Kidney (tissue), 14 donors: Measurements from ENCODE around the gene NALCN. TPM values are rescaled to one million over a fixed set of nuclear protein-coding genes. Genes with fewer than 3 reads are reported as not detected.

Source experiments
- DNase-seq, 5 donors: peaks; one replicate each; pipeline ENCODE4 v3.0.0-alpha.2; 2013 to 2020
- FAIRE-seq: peaks from 2 replicates; lab custom pipeline; 2012; peaks lifted over from hg19 to GRCh38; lab: Jason Lieb, UNC
- H3K27ac ChIP-seq, 2 donors: one replicate each; pipeline ENCODE4 v1.7.0; 2013; ENCODE audit warnings: low read depth in 2 of 2, low read length in 2 of 2, inconsistent platforms in 1 of 2
- H3K27me3 ChIP-seq: one replicate; pipeline ENCODE4 v1.7.1; 2013; ENCODE audit warnings: low read length, inconsistent platforms; ENCODE audit not compliant: control insufficient read depth, insufficient read depth
- H3K36me3 ChIP-seq, 3 donors: one replicate each; pipeline versions ENCODE4 v1.7.0 to v1.7.1; 2013; ENCODE audit warnings: low read length in 3 of 3, control low read depth in 1 of 3, inconsistent platforms in 1 of 3; ENCODE audit not compliant: insufficient read depth in 3 of 3, control insufficient read depth in 2 of 3
- H3K4me1 ChIP-seq, 3 donors: one replicate each; pipeline versions ENCODE4 v1.7.0 to v1.7.1; 2013; ENCODE audit warnings: low read length in 3 of 3, inconsistent platforms in 1 of 3, low read depth in 1 of 3; ENCODE audit not compliant: control insufficient read depth in 2 of 3, insufficient read depth in 2 of 3
- H3K4me3 ChIP-seq, 3 donors: one replicate each; pipeline versions ENCODE4 v1.7.0 to v1.8.1; 2013; ENCODE audit warnings: low read length in 3 of 3, control low read depth in 1 of 3, inconsistent platforms in 1 of 3
- H3K9ac ChIP-seq, 3 donors: one replicate each; pipeline versions ENCODE4 v1.7.0 to v1.7.1; 2013; ENCODE audit warnings: low read length in 3 of 3, control low read depth in 1 of 3, inconsistent platforms in 1 of 3
- H3K9me3 ChIP-seq, 3 donors: one replicate each; pipeline versions ENCODE4 v1.7.0 to v1.7.1; 2013; ENCODE audit warnings: low read length in 3 of 3, control low read depth in 1 of 3, inconsistent platforms in 1 of 3; ENCODE audit not compliant: control insufficient read depth in 2 of 3, insufficient read depth in 1 of 3
- CTCF ChIP-seq: IDR thresholded peaks from 3 replicates; pipeline ENCODE4 v1.5.1; 2012; ENCODE audit warnings: mild to moderate bottlenecking, moderate library complexity, borderline replicate concordance; ENCODE audit not compliant: insufficient read depth; ENCODE audit errors: extremely low read depth
- intact Hi-C: fragments of 100-400 bp; cut with DNase I; formaldehyde crosslinking; loops from one replicate; pipeline ENCODE4 v1.11.1; 2022
- polyA plus RNA-seq: library from polyadenylated mRNA; stranded (reverse); fragments of 350-450 nt; fragmentation: Illumina TruSeq; extraction: RNeasy Lipid Tissue Mini Kit (QIAGEN cat#74804); gene quantifications from one replicate; pipeline ENCODE4 v1.2.3, GENCODE V29; 2014; ENCODE audit warnings: low read depth, low replicate concordance; ENCODE audit not compliant: insufficient read depth
- total RNA-seq: library from RNA; stranded (reverse); fragmentation: NEBNext Ultra II Directional; extraction: Animal tissue kit (Norgen Biotek cat#: 25700); gene quantifications from one replicate; pipeline ENCODE4 v1.2.1, GENCODE V29; 2021
- donor health status: control.
- donor health status: control.
- donor health status: control.
- donor health status: control.
- donor health status: control.
- donor health status: DM: yes; HTN: yes; CAD: no.
- donor health status: Normal renal cell carcinoma (clear cell type).

Gene NALCN
- total and polyA plus RNA-seq, 2 donors from 2014 or later, result 0.43 to 2.4 TPM

DNA sequence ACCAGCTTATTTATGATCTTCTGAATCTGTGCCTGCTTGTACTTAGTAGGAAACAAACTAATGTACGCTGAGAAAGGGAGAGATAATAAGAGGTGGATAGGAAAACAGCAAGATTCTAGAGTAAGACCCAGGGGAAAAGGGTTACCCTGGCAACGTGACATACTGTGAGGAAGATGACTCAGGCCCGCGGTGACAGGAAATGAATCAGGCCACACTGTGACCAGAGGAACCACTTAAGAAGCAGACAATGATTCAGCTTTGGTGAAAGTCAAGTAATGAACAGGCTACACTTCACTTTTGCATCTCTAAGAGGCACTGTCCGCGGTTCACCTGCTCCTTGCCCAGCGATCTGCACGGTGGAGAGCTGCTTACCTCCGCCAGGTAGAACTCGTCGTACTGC is 158.2 kb downstream of the NALCN start:
- intact Hi-C loops, result no loop called here
- no peak overlapping the region for H3K9ac ChIP-seq

GRCh38 chr13:101248739-101249514 is 167.4 kb downstream of the NALCN start:
- intact Hi-C loops, result no loop called here
- H3K9me3 ChIP-seq, result peaks cover 0 to 4% (median 0%) of the 10 kb centered on the region in 3 donors
- H3K27me3 ChIP-seq, result no peaks in the 10 kb centered on the region
- TF ChIP-seq CTCF, result no peak
- DNase-seq (no peak), FAIRE-seq (no peak)
- no peak overlapping the region for H3K9ac ChIP-seq
- no peak overlapping the region for H3K27ac ChIP-seq
- no peaks in the 10 kb centered on the region for H3K36me3 ChIP-seq
- H3K4me3 ChIP-seq, result no peak overlapping the region
- H3K4me1 ChIP-seq, result no peaks in the 10 kb centered on the region

More for the DNA sequence above, 158.2 kb downstream of the NALCN start:
- no peak for DNase-seq
- Histone ChIP-seq H3K27ac (no peak overlapping the region), H3K36me3 (no peaks in the 10 kb centered on the region), H3K4me3 (no peak overlapping the region), H3K9me3 (no peaks in the 10 kb centered on the region), H3K27me3 (no peaks in the 10 kb centered on the region), H3K4me1 (no peaks in the 10 kb centered on the region)
- no peak for TF ChIP-seq CTCF
- no peak for FAIRE-seq

DNA sequence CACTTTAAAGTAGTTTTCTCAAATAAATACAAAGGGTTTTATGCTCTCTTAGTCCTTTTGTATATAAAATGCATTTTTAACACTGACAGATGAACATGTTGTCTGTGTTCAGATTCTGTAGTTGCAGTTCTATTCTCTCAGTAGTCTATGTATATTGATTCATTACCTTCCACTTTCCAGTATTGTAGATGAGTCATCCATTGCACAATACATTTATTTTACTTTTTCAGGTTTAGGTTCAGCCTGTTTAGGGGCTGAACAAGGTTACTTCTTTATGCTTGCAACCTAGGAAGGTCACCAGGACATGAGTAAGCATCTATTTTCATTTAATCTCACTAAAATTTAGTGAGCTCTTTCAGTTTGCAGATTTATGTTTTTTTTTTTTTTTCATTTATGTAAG is 173.6 kb downstream of the NALCN start:
- H3K4me1 ChIP-seq, result no peaks in the 10 kb centered on the region
- no peak overlapping the region for H3K27ac ChIP-seq
- H3K9me3 ChIP-seq, result no peaks in the 10 kb centered on the region
- H3K27me3 ChIP-seq, result no peaks in the 10 kb centered on the region
- no peaks in the 10 kb centered on the region for H3K36me3 ChIP-seq
- TF ChIP-seq CTCF, result no peak
- no peak overlapping the region for H3K9ac ChIP-seq
- DNase-seq, result no peak
- no peak for FAIRE-seq
- intact Hi-C loops, result no loop called here
- no peak overlapping the region for H3K4me3 ChIP-seq
